SKM-1 (cell line): ENCODE results near the gene LPP.
A peak's percentile ranks its signal among the peaks of the same experiment; 100 is the strongest.
"Not testable (repeated sequence)": the region's sequence is repeated elsewhere in the genome, so short reads cannot be mapped to it uniquely, and the experiment has no call there.

ENCODE experiments used
- DNase-seq: peaks from one replicate; lab custom pipeline; 2025; ENCODE audit not compliant: unreplicated experiment; lab: John Stamatoyannopoulos, UW

LPP gene

DNA sequence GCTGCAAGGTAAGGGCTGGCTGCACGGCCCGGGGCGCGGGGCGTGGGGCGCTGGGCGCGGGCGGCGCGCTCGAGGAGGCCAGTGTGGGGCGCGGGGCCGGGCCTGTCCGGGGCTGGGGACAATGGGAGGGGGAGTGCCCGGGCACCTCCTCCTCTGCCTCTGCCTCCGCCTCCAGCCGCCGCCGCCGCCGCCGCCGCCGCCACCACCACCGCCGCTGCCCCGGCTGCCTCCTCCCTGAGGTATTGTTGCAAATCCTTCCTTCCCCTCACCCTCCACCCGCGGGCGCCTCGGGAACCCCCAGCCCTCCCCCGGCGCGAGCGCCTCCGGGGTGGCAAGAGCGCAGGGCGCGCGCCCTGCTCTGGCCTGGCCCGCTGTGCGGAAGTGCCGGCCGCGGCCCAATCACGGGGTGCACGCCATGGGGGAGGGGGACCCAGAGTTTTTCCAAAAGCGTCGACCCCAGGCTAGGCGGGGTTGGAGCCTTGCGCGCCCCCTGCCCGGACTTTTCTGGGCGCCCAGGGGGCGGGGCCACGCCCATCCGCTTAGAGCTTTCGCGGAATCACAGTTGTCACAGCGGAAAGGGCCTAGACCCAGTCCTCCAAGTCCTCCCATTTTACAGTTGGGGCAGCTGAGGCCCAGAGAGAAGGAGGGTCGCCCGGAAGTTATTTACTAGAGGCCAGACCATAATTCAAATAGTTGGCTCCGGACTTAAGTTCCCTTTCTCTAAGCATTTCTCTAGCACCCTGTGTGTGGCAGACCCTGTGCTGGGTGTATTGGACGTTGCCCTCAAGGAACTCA is at the start of gene LPP:
LPP (plus strand) TSS at position 144 of the 795 bp plus-strand sequence. CDS start 251,964 bp downstream, outside the sequence.
- peak; percentile 30 for DNase-seq

DNA sequence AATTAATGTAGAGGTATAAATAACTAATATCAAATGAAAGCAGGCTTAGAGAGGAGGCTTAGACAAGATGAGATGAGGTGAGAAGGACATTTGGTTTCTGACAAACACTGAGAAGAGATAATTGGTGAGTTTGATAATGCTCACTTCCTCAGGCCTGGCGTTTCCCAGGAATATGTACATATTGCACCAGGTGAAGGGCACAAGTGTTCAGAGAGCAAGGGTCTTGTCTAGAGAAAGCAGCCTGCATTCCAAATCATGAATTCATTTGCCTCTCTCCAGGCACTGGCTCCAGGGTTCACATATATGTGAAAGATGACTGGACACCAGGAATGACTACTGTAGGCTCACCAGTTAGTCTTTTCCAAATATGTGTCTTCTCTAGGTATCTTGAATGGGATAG is 48.0 kb upstream of the LPP start:
- DNase-seq = no peak

- no peak for DNase-seq
These were observed 47.5 kb upstream of the LPP start for GRCh38 chr3:188106454-188106853.

GRCh38 chr3:188106887-188107830 is 46.8 kb upstream of the LPP start:
- no peak for DNase-seq

GRCh38 chr3:188108703-188109412 is 45.1 kb upstream of the LPP start:
- DNase-seq = no peak

DNA sequence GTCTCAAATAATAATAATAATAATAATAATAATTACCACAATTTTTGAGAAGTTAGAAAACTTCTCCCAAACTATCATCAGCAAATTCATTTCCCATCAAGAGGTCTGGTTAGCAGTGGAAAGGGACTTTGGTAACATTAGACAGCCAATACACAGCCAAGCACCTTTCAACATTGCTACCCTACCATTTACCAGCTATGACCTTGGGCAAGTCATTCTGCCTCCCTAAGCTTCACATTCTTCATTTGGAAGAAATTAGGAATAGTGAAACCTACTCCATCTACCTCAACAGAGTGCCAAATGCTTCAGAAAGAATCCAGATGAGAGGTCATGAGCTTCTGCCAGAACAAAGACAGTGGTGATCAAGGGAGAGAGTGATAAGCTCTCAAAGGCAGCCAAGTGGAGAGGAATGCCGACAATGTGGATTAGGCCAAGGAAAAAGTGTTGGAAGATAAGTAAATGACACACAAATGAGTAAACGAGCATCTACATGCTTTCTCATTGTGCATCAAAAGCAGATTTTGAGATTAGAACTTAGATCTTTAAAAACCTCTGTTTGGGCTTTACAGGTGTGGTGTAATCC is 42.9 kb upstream of the LPP start:
- DNase-seq = no peak

GRCh38 chr3:188113756-188114155 is 40.2 kb upstream of the LPP start:
- no peak for DNase-seq

DNA sequence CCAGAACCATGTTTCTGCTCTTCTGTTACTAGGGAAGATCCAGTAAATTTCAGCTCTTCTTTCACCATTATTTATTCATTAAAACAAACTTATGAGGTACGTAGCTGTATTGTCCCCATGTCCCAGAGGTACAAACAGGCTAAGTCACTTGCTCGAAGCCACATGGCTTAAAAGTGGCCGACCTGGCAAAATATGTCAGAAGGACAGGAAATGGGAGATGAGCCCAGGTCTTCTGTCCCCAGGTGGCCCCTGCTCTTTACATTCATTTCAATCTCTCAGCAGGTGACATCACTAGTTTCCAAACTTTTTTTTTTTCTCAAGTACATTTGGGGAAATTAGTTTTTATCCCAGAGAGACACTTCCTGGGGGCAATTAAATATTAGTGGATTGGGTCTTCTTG is 34.1 kb upstream of the LPP start:
- no peak for DNase-seq

GRCh38 chr3:188122571-188123169 is 31.3 kb upstream of the LPP start:
- no peak for DNase-seq

DNA sequence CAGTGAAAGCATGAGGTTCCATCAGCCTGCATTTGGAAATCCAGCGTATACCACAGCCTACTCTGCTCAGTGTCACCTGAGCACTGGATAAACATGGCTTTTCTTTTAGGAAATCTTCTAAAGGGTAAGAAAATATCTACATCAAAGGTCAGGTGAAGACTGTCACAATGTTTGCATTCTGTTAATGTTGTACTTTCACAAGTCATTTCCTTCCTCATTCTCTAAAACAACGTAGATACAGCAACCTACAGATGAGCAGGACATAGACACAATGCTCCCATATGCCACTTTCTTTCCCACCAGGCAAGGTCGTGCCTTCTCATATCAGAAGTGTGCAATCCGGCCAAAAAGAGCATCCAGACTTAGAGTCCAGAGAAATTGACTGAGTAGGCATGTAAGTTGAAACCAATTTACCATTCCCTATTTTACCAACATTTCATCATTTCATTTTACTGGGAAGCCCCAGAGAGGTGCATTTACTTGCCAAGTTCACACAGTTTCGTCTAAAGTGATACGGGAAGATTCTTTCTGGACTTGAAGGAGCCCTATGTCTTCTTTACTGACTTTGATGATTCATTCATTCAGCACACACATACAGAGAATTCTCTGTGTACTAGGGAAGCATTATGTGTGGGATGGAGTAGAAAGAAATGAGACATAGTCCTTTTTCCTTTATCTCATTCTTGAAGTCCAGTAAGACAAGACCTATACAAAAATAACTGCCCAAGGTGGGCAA is 30.6 kb upstream of the LPP start:
- DNase-seq = peak; percentile 51

DNA sequence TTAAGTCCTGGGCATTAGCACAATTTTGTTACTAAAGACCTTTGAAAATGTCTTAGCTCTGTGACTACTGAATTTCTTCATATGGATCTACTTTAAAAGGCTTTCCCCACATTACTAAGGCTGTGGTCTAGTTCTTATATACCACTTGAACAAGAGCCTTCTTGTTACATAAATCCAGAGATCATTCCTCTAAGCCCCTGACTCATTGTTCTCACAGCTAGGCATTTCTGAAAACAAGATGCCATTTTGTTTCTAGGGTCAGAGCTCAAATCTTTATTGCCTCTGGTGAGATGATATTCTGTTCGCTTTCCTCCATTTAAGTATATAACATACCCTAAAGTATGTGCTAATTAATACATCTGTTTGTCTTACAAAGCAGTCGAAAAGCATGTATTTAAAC is 29.8 kb upstream of the LPP start:
- no peak for DNase-seq

- DNase-seq = no peak
These were observed 28.9 kb upstream of the LPP start for GRCh38 chr3:188125076-188125475.

DNA sequence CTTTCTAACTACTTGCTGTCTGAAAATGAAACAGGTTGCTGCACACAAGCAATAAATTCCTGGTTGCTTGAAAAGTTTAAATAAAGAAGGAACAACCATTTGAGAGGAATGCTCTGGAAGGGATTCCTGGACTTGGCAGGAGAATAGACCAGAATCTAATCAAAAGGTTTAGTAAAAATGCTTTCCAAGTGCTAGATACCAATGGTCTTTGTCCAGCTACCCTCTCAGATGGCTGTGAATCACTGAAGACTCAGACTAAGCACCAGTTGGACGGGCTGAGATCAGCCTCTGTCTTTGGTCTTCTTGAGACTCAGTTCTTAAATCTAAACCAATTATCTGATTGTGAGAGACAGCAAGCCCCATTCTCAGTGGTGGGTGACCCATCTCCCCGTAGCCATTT is 27.7 kb upstream of the LPP start:
- no peak for DNase-seq

DNA sequence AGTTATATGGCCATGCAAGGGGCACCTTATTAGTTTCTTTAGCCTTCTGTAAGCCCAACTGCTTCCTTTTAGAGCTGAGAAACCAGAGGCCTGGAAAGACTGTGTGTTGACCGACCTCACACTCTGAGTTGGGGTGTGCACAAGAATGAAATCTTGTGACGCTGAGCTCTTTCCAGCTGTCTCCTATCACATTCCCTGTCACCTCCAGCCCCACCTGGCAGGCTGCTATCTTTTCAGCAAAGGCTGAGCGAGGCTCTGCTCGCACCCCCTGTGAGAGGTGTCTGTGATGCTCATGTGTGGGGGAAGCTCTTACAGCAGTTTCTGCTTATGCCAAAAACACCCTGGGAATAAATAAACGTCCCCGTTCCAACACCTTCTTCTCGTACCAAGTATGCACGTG is 27.0 kb upstream of the LPP start:
- DNase-seq = no peak

GRCh38 chr3:188128905-188129304 is 25.1 kb upstream of the LPP start:
- DNase-seq = no peak

DNA sequence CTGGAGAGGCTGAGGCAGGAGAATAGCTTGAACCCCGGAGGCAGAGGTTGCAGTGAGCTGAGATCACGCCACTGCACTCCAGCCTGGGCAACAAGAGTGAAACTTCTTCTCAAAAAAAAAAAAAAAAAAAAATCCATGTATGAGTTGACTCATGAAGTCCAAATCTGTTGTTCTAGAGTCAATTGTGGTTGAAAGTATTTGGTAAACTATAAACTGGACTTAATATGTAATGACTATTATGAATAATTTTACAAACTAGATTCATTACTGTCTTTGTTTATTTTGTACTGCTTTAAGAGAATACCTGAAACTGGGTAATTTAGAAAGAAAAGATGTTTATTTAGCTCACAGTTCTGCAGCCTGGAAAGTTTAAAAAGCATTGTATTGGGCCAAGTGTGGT is 22.9 kb upstream of the LPP start:
- DNase-seq = not testable (repeated sequence)

DNA sequence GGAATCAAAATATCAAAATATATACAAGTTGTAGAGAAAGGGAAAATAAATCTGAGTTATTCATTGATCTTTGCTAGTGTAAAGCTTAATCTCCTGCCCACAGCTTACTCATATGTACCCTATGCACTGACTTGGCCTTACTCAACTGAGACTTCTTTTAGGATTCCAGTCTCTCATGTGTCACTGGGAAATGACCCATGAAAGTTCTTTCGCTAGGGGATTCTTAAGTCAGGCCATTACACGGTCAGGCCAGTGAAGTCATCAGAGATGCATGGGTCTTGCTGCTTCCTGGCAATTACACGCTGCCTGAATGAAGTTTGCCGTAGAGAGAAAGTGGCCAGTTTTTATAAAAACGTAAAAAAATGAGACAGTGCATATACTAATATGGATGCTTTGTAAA is 20.7 kb upstream of the LPP start:
- DNase-seq = no peak

DNA sequence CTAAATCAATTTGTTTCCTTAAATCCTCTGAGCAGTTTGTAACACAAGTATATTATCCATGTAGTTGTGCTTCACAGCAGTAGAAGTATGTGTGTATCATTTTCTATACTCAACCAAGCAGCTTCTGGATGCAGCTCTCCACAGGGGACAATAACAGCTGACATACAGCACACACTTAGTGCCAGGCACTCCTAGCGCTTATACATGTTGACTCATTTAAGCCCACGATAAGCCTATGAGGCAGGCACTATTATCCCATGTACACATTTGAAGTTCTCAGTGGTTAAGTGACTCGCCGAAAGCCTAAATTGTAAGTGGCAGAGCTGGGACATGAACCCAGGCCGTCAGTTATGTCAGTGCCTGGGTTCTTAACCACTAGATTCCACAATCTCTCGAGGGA is 20.3 kb upstream of the LPP start:
- DNase-seq = no peak

GRCh38 chr3:188134079-188134478 is 19.9 kb upstream of the LPP start:
- DNase-seq = no peak

- DNase-seq = no peak
These were observed 19.1 kb upstream of the LPP start for GRCh38 chr3:188134856-188135255.
